EL (cell line): ENCODE measurements around the gene PALD1.
"Not testable (repeated sequence)": the region's sequence is repeated elsewhere in the genome, so short reads cannot be mapped to it uniquely, and the experiment has no call there.

ENCODE experiments used
- DNase-seq: peaks from one replicate; pipeline ENCODE4 v3.0.0-alpha.2; 2016

The PALD1 gene

GRCh38 chr10:70482982-70483760, 4.6 kb downstream of the PALD1 start:
- no peak for DNase-seq

- DNase-seq, result not testable (repeated sequence)
These were observed 5.3 kb downstream of the PALD1 start for GRCh38 chr10:70483872-70484271.

GRCh38 chr10:70487824-70488223, 9.3 kb downstream of the PALD1 start:
- no peak for DNase-seq

GRCh38 chr10:70490142-70490541, 11.6 kb downstream of the PALD1 start:
- no peak for DNase-seq

GRCh38 chr10:70491614-70492013, 13.0 kb downstream of the PALD1 start:
- DNase-seq, result no peak

GRCh38 chr10:70492786-70493659, 14.5 kb downstream of the PALD1 start:
- peak; percentile 26 for DNase-seq

GRCh38 chr10:70493660-70494234, 15.2 kb downstream of the PALD1 start:
- no peak for DNase-seq

GRCh38 chr10:70494536-70494935, 16.0 kb downstream of the PALD1 start:
- DNase-seq, result peak; percentile 17

GRCh38 chr10:70494966-70495365, 16.4 kb downstream of the PALD1 start:
- peak; percentile 60 for DNase-seq

GRCh38 chr10:70495691-70496261, 17.2 kb downstream of the PALD1 start:
- no peak for DNase-seq

GRCh38 chr10:70496341-70497119, 18.0 kb downstream of the PALD1 start:
- no peak for DNase-seq

GRCh38 chr10:70497120-70497545, 18.6 kb downstream of the PALD1 start:
- no peak for DNase-seq

- no peak for DNase-seq
These were observed 20.6 kb downstream of the PALD1 start for GRCh38 chr10:70498970-70499835.

GRCh38 chr10:70499836-70500167, 21.2 kb downstream of the PALD1 start:
- no peak for DNase-seq

- no peak for DNase-seq
These were observed 21.8 kb downstream of the PALD1 start for GRCh38 chr10:70500368-70500767.

- no peak for DNase-seq
These were observed 22.3 kb downstream of the PALD1 start for GRCh38 chr10:70500812-70501301.

- DNase-seq, result no peak
These were observed 23.8 kb downstream of the PALD1 start for GRCh38 chr10:70502406-70502805.

- DNase-seq, result no peak
These were observed 25.2 kb downstream of the PALD1 start for GRCh38 chr10:70503776-70504175.

GRCh38 chr10:70504521-70505358, 26.2 kb downstream of the PALD1 start:
- no peak for DNase-seq

GRCh38 chr10:70505908-70506307, 27.3 kb downstream of the PALD1 start:
- DNase-seq, result no peak
